ENCODE data around the gene TEX44.
A peak's percentile ranks its signal among the peaks of the same experiment; 100 is the strongest.

TEX44 gene

GRCh38 chr2:231602859-231603467 lies 10.3 kb downstream of the TEX44 start:
- FAIRE-seq (no peak), DNase-seq (ENCODE audit: extremely low spot score, insufficient read length, low read depth) (no peak)

GRCh38 chr2:231604101-231604684 lies 11.5 kb downstream of the TEX44 start:
- DNase-seq (ENCODE audit: extremely low spot score, insufficient read length, low read depth) (no peak), FAIRE-seq (no peak)

DNA sequence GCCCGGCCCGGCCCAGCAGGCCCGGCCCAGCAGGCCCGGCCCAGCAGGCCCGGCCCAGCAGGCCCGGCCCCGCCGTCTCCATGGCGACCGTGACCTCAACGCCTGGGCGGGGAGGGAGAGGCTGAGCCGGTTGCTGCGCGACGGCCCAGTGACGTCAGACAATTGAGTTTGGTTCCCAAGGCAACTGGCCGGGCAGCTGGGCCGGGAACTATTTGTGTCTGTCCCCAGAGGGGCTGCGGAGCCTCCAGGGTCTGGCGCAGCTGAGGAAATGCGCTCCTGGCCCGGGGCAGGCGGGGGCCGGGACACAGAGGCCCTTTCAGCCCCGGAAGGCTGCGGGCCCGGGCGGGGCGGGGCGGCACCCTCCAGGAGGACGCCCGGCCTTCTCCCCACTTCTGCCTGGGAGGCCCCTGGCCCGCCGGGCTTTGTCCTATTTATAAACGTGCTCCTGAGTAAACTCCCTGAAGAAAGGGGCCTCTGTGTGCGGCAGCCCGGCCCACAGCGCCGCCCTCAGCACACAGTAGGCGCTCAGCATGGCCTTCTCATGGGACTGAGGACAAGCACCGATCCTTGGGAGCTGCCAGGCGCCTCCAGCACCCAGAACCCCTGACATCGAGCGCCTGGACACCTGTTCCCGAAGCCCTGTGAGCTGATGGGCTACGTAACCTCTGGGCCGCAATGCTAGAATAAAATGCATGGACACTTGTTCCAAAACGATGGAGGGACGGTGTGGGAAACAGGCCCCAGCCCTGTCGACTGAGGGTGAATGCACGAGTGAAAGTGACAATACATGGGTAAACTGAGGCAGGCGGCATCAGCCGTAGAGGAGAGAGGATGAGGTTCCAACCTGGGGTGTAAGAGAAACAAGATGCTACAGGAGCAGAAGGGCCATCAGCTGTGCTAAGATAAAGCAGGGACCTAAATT lies 12.3 kb downstream of the TEX44 start:
- FAIRE-seq: peak; percentile 97
- DNase-seq (ENCODE audit: extremely low spot score, insufficient read length, low read depth): peak; percentile 96

DNA sequence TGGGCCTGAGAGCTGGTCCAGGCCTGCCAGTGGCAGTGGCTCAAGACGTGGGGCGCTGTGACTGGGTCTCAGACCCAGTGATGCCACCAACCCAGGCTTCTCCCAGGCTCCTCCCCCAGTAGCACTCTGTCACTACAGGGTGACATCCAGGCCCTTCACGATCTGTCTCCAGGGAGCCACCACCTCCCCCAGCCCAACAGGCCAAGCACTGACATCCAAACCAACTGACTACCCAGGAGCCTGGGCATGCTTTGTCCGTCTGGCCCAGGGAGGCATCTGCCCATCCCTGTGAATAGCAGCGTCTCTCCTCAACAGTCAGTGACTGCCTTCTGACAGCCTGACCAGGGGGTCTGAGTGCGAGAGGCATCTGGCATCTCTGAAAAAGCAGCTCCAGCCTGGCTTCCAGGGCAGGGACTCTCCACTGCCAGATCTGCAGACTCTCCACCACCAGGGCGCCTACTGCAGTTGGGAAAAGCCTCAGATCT lies 13.0 kb downstream of the TEX44 start:
- FAIRE-seq (no peak), DNase-seq (ENCODE audit: extremely low spot score, insufficient read length, low read depth) (no peak)

DNA sequence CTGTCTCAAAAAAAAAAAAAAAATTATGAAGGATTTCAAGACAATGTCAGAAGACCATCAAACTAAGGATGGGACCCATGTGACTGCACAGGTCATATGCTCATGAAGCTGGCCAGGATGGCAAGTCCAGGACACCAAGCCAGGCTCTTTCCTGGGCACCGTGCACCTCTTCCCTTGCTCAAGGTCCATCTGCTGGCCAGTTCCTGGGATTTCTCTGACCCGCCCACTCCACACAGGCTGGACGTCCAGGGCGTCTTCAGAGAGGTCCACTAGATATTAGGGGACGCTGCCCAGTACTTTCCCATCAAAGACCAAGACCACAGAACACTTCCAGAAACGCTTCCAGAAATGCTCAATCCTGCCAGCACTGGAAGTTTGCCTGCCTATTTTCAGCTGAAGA lies 14.3 kb downstream of the TEX44 start:
- DNase-seq (ENCODE audit: extremely low spot score, insufficient read length, low read depth) (no peak), FAIRE-seq (no peak)

DNA sequence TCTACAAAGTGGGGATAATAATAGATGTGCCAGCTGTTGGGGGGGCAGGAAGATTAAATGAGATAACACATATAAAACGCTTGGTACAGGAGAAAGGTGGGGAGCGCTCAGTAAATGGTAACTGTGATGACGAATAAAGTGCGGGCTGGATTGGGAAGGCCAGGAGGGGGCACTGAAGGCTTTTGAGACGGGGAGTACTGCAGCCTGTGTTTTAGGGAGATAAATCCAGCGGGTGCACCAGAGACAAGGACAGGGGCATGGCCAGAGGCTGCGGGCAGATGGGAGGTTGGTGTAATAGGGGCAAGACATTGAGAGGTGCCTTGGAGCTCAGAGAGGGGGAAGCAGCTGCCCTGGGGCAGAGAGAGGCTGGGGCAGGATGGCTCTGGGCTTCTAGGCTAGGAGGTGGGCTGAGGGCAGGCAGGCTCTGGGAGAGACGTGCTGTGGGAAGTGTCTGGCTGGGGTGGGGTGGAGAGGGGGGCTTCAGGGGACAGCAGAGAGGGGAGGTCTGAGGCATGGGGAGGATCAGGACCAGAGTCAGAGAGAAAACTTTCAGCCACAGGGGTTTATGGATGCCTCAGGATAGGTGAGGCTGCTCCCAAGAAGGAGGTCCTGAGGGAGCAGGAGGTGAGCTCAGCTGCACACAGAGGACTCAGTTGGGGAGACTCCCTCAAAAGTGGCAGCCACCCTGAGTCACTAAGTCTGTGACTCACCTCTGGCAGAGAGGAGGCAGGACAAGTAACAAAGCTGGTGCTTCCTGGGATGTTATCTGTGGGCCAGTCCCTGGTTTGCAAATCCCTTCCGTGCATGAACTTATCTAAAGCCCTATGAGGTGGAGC lies 18.8 kb downstream of the TEX44 start:
- FAIRE-seq (no peak), DNase-seq (ENCODE audit: extremely low spot score, insufficient read length, low read depth) (no peak)

- no peak for FAIRE-seq
- DNase-seq (ENCODE audit: extremely low spot score, insufficient read length, low read depth): no peak
Observed at GRCh38 chr2:231612109-231612455, 19.4 kb downstream of the TEX44 start.

DNA sequence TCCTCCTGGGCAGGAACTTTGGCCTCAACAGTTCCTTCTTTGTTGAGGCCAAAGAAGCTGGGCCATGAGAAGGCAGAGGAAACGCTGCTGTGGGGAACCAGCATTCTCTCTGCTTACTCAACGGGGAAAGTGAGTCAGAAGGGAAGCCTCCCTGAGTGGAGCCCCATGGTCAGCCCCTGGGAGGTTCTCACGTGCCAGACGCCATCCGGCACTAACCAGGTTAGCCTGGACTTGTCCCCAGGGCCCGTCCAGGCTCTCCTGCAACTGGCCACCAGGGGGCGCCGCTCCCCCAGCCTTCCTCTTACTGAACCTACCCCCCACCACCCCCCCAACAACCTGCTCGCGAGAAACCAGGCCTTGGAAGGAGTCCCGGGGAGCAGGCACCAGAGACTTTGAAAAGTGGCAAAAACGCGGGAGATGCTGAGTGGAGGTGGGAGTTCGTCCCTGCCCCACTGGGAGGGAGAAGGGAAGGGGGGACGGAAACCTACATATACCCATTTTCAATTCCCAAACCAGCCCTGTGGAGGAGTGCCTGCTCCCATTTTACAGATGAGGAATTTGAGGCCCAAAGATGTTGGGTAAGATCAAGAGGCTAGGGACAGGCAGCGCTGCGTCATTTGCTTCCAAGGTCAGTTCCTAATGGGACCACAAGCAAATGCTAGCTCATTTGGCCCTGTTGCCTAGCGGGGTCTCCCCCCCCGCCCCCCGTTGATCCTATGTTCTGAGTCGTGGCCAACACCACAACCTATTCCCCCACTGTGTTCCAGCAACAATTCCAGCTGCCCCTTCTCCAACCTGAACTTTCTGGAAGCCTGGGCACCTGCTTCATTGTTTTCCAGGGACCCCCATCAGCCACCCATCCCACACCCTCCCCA lies 20.0 kb downstream of the TEX44 start:
- FAIRE-seq (peak; percentile 91), DNase-seq (ENCODE audit: extremely low spot score, insufficient read length, low read depth) (peak; percentile 85)

- FAIRE-seq (no peak), DNase-seq (ENCODE audit: extremely low spot score, insufficient read length, low read depth) (no peak)
Observed at GRCh38 chr2:231613331-231613662, 20.6 kb downstream of the TEX44 start.

DNA sequence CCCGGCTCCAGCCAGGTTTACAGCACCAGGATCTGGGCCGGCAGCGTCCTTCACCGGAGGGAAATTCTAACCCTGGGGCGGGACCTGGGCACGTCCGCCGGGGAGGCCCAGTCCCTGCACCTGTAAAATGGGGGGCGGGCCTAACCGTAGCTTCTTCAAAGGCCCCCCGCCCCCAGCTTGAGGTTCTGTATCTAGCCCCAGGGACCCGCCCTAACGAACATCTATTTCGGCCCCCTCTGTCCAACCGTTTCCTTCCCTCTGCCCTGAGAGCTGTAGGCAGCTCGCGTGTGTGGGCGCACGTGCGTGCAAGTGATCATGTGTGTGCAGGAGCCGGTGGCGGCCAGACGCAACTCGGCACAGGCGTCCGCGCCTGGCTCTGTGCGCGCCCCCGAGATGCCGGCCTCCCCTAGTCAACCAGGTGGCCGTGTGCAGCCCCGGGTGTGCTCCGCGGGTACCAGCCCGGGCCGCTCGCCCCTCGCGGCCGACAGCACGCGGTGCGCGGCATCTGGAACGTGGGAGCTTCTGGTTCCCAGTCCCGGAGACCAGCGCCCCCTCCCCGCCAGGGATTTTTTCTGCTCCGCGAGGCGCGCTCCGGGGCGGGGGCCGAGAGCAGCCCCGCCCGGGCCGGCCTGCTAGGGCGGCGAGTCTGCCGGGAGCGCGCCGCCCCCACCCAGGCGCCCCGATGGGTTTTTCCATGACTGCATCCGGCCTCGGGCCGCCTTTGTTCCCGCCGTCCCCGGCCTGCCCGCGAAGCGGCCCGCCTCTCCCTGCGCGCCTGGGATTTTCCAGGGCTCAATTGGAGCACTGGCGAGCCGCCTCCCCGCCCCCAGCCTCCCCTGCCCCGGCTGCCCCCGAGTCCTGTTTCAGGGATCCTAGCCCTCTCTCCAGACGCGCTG lies 21.2 kb downstream of the TEX44 start:
- peak; percentile 94 for FAIRE-seq
- peak; percentile 83 for DNase-seq (ENCODE audit: extremely low spot score, insufficient read length, low read depth)

DNA sequence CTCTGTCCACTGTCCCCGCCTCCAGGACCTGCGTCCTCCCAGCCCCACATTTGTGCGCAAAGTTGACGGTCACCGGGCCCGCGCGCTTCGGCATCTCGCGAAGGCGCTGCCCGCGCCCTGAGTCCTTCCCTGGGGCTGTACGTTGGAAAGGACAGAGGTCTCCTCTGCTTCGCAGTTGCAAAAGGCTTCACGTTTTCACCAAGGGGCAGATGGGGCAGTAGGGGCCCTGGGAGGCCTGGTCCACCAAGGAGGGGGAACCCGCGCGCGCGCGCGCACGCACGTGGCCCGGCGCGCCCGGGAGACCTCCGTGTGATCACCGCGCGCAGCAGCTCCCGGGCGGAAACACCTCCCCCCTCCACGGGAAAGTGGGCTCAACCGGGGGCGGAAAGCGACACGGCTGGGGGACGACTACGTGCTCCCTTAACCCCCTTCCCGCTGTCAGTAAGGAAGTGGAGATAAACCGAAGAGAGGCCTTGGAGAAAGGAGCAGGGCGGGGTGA lies 21.9 kb downstream of the TEX44 start:
- FAIRE-seq: peak; percentile 53
- no peak for DNase-seq (ENCODE audit: extremely low spot score, insufficient read length, low read depth)

DNA sequence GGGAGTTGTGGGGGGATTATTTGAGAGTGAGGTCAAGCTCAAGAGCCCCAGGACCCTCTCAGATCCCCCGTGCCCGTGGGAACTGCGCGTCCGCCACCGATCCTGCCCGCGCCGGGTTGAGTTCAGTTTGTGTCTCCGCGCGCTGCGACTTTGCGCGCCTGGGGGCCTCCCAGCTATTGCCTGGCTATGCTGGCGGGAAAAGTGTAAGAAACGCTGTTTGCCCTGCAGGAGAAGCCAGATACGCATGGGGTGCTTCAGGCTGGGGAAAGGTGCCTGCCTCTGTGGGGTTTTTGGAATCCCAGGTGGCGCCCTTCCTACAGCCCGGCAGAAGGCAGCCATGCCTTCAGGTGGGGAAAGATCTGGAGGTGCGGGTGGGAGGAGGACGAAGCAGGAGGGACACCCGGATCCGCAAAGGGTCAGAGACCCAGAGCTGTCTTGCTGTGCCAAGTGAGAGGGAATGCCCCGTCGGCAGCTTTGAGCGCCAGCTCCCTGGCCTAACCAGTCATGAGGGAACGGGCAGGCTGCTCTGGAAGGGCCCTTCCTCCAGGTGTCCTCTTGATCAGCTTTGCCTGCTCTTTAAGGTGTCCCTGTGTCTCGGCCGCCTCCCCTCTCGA lies 22.5 kb downstream of the TEX44 start:
- FAIRE-seq (no peak), DNase-seq (ENCODE audit: extremely low spot score, insufficient read length, low read depth) (no peak)

- DNase-seq (ENCODE audit: extremely low spot score, insufficient read length, low read depth): no peak
- no peak for FAIRE-seq
Observed at GRCh38 chr2:231616296-231616695, 23.6 kb downstream of the TEX44 start.

- DNase-seq (ENCODE audit: extremely low spot score, insufficient read length, low read depth) (no peak), FAIRE-seq (no peak)
Observed at GRCh38 chr2:231617059-231617926, 24.6 kb downstream of the TEX44 start.

- FAIRE-seq: no peak
- no peak for DNase-seq (ENCODE audit: extremely low spot score, insufficient read length, low read depth)
Observed at GRCh38 chr2:231621051-231621879, 28.6 kb downstream of the TEX44 start.

- FAIRE-seq (no peak), DNase-seq (ENCODE audit: extremely low spot score, insufficient read length, low read depth) (no peak)
Observed at GRCh38 chr2:231622963-231623362, 30.3 kb downstream of the TEX44 start.
